ENCODE data around the gene LRMDA.

The LRMDA gene

GRCh38 chr10:76428551-76429367 lies 997.3 kb downstream of the LRMDA start:
- in situ Hi-C loops (cut with MboI; ENCODE audit: low pct_unique_long_range_greater_than_20kb, low sequenced_read_pairs) = no loop called here
- no peak for DNase-seq

GRCh38 chr10:76429368-76430060 lies 998.1 kb downstream of the LRMDA start:
- in situ Hi-C loops (cut with MboI; ENCODE audit: low pct_unique_long_range_greater_than_20kb, low sequenced_read_pairs) = no loop called here

GRCh38 chr10:76430061-76430645 lies 998.7 kb downstream of the LRMDA start:
- no peak for DNase-seq
- in situ Hi-C loops (cut with MboI; ENCODE audit: low pct_unique_long_range_greater_than_20kb, low sequenced_read_pairs) = no loop called here

More at GRCh38 chr10:76429368-76430060, 998.1 kb downstream of the LRMDA start:
- no peak for DNase-seq

GRCh38 chr10:76432016-76433012 lies 1000.9 kb downstream of the LRMDA start:
- in situ Hi-C loops (cut with MboI; ENCODE audit: low pct_unique_long_range_greater_than_20kb, low sequenced_read_pairs) = no loop called here
- DNase-seq = no peak

- no peak for DNase-seq
- in situ Hi-C loops (cut with MboI; ENCODE audit: low pct_unique_long_range_greater_than_20kb, low sequenced_read_pairs) = no loop called here
Measured at GRCh38 chr10:76433161-76434005, 1002.0 kb downstream of the LRMDA start.

- DNase-seq = no peak
- in situ Hi-C loops (cut with MboI; ENCODE audit: low pct_unique_long_range_greater_than_20kb, low sequenced_read_pairs) = no loop called here
Measured at GRCh38 chr10:76435157-76435556, 1003.7 kb downstream of the LRMDA start.

- in situ Hi-C loops (cut with MboI; ENCODE audit: low pct_unique_long_range_greater_than_20kb, low sequenced_read_pairs) = no loop called here
- no peak for DNase-seq
Measured at GRCh38 chr10:76436401-76436811, 1005.0 kb downstream of the LRMDA start.

GRCh38 chr10:76436981-76437380 lies 1005.6 kb downstream of the LRMDA start:
- no peak for DNase-seq

GRCh38 chr10:76440426-76440825 lies 1009.0 kb downstream of the LRMDA start:
- in situ Hi-C loops (cut with MboI; ENCODE audit: low pct_unique_long_range_greater_than_20kb, low sequenced_read_pairs) = no loop called here

More at GRCh38 chr10:76436981-76437380, 1005.6 kb downstream of the LRMDA start:
- in situ Hi-C loops (cut with MboI; ENCODE audit: low pct_unique_long_range_greater_than_20kb, low sequenced_read_pairs) = no loop called here

GRCh38 chr10:76442113-76442512 lies 1010.7 kb downstream of the LRMDA start:
- in situ Hi-C loops (cut with MboI; ENCODE audit: low pct_unique_long_range_greater_than_20kb, low sequenced_read_pairs) = no loop called here
- DNase-seq = no peak

More at GRCh38 chr10:76440426-76440825, 1009.0 kb downstream of the LRMDA start:
- no peak for DNase-seq

GRCh38 chr10:76444034-76444800 lies 1012.8 kb downstream of the LRMDA start:
- in situ Hi-C loops (cut with MboI; ENCODE audit: low pct_unique_long_range_greater_than_20kb, low sequenced_read_pairs) = no loop called here
- DNase-seq = no peak

- in situ Hi-C loops (cut with MboI; ENCODE audit: low pct_unique_long_range_greater_than_20kb, low sequenced_read_pairs) = no loop called here
- no peak for DNase-seq
Measured at GRCh38 chr10:76447578-76447977, 1016.2 kb downstream of the LRMDA start.

- in situ Hi-C loops (cut with MboI; ENCODE audit: low pct_unique_long_range_greater_than_20kb, low sequenced_read_pairs) = no loop called here
- no peak for DNase-seq
Measured at GRCh38 chr10:76451911-76452310, 1020.5 kb downstream of the LRMDA start.

- in situ Hi-C loops (cut with MboI; ENCODE audit: low pct_unique_long_range_greater_than_20kb, low sequenced_read_pairs) = no loop called here
- DNase-seq = no peak
Measured at GRCh38 chr10:76453332-76453731, 1021.9 kb downstream of the LRMDA start.

GRCh38 chr10:76453997-76454396 lies 1022.6 kb downstream of the LRMDA start:
- DNase-seq = no peak
- in situ Hi-C loops (cut with MboI; ENCODE audit: low pct_unique_long_range_greater_than_20kb, low sequenced_read_pairs) = no loop called here

- no peak for DNase-seq
- in situ Hi-C loops (cut with MboI; ENCODE audit: low pct_unique_long_range_greater_than_20kb, low sequenced_read_pairs) = no loop called here
Measured at GRCh38 chr10:76454506-76455140, 1023.2 kb downstream of the LRMDA start.

GRCh38 chr10:76456197-76456596 lies 1024.8 kb downstream of the LRMDA start:
- no peak for DNase-seq
- in situ Hi-C loops (cut with MboI; ENCODE audit: low pct_unique_long_range_greater_than_20kb, low sequenced_read_pairs) = no loop called here
